ENCODE data around the gene STATH.

Gene STATH, protein sequence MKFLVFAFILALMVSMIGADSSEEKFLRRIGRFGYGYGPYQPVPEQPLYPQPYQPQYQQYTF

DNA sequence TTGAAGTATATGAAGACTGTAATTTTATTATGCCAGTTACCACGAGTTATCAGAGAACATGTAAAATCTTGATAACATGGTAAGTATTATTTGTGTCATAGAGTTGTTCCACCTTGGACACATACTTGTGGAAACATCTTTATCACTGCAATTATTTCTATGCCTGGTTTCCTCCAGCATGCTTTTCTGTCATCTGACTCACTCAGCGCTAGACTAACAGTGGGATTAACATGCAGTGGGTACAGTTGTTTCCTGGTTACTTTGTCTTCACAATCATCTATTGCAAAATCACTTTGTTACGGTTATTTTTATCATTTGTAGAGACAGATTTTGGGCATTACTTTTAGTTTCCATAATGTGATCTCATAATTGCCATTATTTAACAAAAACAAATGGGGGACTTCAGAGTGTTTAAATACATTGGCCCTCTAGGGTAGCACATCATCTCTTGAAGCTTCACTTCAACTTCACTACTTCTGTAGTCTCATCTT lies at the start of gene STATH:
STATH (plus strand) TSS at position 441 of the 491 bp plus-strand sequence. CDS start 2,472 bp downstream, outside the sequence.
- no peaks in the 10 kb centered on the region for H3K79me2 ChIP-seq (ENCODE audit: control insufficient read depth, insufficient read depth, low read length, unreplicated experiment)
- H3K36me3 ChIP-seq (ENCODE audit: insufficient read depth, low read length) = no peaks in the 10 kb centered on the region
- no peaks in the 10 kb centered on the region for H3K27me3 ChIP-seq (ENCODE audit: insufficient read depth, low read length)
- H3K4me3 ChIP-seq (ENCODE audit: low read depth, low read length) = no peak within 1 kb of the TSS
- peaks cover 4% of the 10 kb centered on the region for H3K4me1 ChIP-seq (ENCODE audit: control insufficient read depth, insufficient read depth, low read length, unreplicated experiment)
- no peak within 1 kb of the TSS for H2AFZ ChIP-seq (ENCODE audit: low read length, unreplicated experiment)
- no peak within 1 kb of the TSS for H3K27ac ChIP-seq (ENCODE audit: low read depth, low read length)

DNA sequence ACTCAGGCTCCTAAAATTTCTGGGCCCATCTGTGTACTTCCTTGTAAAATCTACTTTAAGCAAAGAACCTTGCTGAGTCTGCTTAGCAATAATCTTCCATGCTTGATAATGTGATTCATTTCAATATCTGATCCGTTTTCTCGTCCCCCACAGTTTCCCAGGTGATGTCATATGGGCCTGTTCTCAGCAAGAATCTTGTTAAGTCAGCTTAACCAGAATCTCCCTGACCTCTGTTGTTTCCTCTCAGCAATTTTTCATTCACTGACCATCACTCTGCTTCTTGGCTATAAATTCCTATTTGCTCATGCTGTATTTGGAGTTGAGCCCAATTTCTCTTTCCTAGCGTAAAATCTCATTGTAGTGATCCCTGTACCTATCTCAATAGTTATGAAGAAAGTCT lies 44.2 kb upstream of the STATH start:
- Histone ChIP-seq H3K27ac (ENCODE audit: low read depth, low read length) (no peak overlapping the region), H3K4me1 (ENCODE audit: control insufficient read depth, insufficient read depth, low read length, unreplicated experiment) (no peaks in the 10 kb centered on the region), H3K4me3 (ENCODE audit: low read depth, low read length) (no peak overlapping the region)

GRCh38 chr4:69957209-69957608 lies 38.6 kb upstream of the STATH start:
- H3K27ac ChIP-seq (ENCODE audit: low read depth, low read length) = no peak overlapping the region
- no peaks in the 10 kb centered on the region for H3K27me3 ChIP-seq (ENCODE audit: insufficient read depth, low read length)
- H3K79me2 ChIP-seq (ENCODE audit: control insufficient read depth, insufficient read depth, low read length, unreplicated experiment) = no peaks in the 10 kb centered on the region
- H3K4me1 ChIP-seq (ENCODE audit: control insufficient read depth, insufficient read depth, low read length, unreplicated experiment) = no peaks in the 10 kb centered on the region
- no peaks in the 10 kb centered on the region for H3K36me3 ChIP-seq (ENCODE audit: insufficient read depth, low read length)
- no peak overlapping the region for H3K4me3 ChIP-seq (ENCODE audit: low read depth, low read length)
- no peak overlapping the region for H2AFZ ChIP-seq (ENCODE audit: low read length, unreplicated experiment)

More for the DNA sequence above, 44.2 kb upstream of the STATH start:
- Histone ChIP-seq H2AFZ (ENCODE audit: low read length, unreplicated experiment) (no peak overlapping the region), H3K36me3 (ENCODE audit: insufficient read depth, low read length) (no peaks in the 10 kb centered on the region), H3K27me3 (ENCODE audit: insufficient read depth, low read length) (no peaks in the 10 kb centered on the region), H3K79me2 (ENCODE audit: control insufficient read depth, insufficient read depth, low read length, unreplicated experiment) (no peaks in the 10 kb centered on the region)

- H3K36me3 ChIP-seq (ENCODE audit: insufficient read depth, low read length) = no peaks in the 10 kb centered on the region
- no peaks in the 10 kb centered on the region for H3K4me1 ChIP-seq (ENCODE audit: control insufficient read depth, insufficient read depth, low read length, unreplicated experiment)
- H2AFZ ChIP-seq (ENCODE audit: low read length, unreplicated experiment) = no peak within 1 kb of the TSS
- no peaks in the 10 kb centered on the region for H3K27me3 ChIP-seq (ENCODE audit: insufficient read depth, low read length)
- no peaks in the 10 kb centered on the region for H3K79me2 ChIP-seq (ENCODE audit: control insufficient read depth, insufficient read depth, low read length, unreplicated experiment)
- no peak within 1 kb of the TSS for H3K4me3 ChIP-seq (ENCODE audit: low read depth, low read length)
- H3K27ac ChIP-seq (ENCODE audit: low read depth, low read length) = no peak within 1 kb of the TSS
Measured at GRCh38 chr4:69965628-69966027, 30.1 kb upstream of the STATH start, which contains the start of gene CSN2. Gene CSN2 (minus strand): TSS chr4:69965728. CDS start chr4:69960995, 4,733 bp downstream.

GRCh38 chr4:69970071-69970470 lies 25.7 kb upstream of the STATH start:
- Histone ChIP-seq H3K27ac (ENCODE audit: low read depth, low read length) (no peak overlapping the region), H3K79me2 (ENCODE audit: control insufficient read depth, insufficient read depth, low read length, unreplicated experiment) (no peaks in the 10 kb centered on the region), H3K4me1 (ENCODE audit: control insufficient read depth, insufficient read depth, low read length, unreplicated experiment) (no peaks in the 10 kb centered on the region), H2AFZ (ENCODE audit: low read length, unreplicated experiment) (no peak overlapping the region), H3K27me3 (ENCODE audit: insufficient read depth, low read length) (no peaks in the 10 kb centered on the region), H3K36me3 (ENCODE audit: insufficient read depth, low read length) (no peaks in the 10 kb centered on the region), H3K4me3 (ENCODE audit: low read depth, low read length) (no peak overlapping the region)

DNA sequence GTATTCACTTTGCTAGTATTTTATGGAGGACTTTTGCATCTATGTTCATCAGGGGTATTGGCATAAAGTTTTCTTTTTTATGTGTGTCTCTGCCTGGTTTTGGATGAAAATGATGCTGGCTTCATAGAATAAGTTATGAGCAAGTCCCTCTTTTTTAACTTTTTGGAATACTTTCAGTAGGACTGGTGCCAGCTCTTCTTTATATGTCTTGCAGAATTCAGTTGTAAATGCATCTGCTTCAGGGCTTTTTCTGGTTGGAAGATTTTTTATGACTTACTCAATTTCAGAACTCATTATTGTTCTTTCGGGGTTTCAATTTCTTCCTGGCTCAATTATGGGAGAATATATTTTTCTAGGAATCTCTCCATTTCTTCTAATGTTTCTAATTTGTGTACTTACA lies 21.1 kb upstream of the STATH start:
- no peaks in the 10 kb centered on the region for H3K79me2 ChIP-seq (ENCODE audit: control insufficient read depth, insufficient read depth, low read length, unreplicated experiment)
- no peak overlapping the region for H3K27ac ChIP-seq (ENCODE audit: low read depth, low read length)
- H3K36me3 ChIP-seq (ENCODE audit: insufficient read depth, low read length) = no peaks in the 10 kb centered on the region
- H3K27me3 ChIP-seq (ENCODE audit: insufficient read depth, low read length) = no peaks in the 10 kb centered on the region
- no peak overlapping the region for H3K4me3 ChIP-seq (ENCODE audit: low read depth, low read length)
- no peak overlapping the region for H2AFZ ChIP-seq (ENCODE audit: low read length, unreplicated experiment)
- no peaks in the 10 kb centered on the region for H3K4me1 ChIP-seq (ENCODE audit: control insufficient read depth, insufficient read depth, low read length, unreplicated experiment)

DNA sequence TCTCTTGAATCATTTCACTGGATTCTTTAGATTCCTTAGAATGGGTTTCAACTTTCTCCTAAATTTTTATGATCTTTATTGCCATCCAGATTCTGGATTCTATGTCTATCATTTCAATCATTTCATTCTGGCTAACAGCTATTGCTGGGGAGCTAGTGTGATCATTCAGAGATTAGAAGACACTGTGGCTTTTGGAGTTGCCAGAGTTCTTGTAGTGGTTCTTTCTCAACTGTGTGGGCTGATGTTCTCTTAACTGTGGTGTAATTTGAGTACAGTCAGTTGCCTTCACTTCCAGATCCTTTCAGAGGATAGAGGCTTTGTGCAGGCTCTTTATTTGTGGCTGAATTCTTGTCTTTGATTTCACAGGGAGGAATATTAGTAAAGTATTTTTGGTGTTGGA lies 18.2 kb upstream of the STATH start:
- no peaks in the 10 kb centered on the region for H3K4me1 ChIP-seq (ENCODE audit: control insufficient read depth, insufficient read depth, low read length, unreplicated experiment)
- H2AFZ ChIP-seq (ENCODE audit: low read length, unreplicated experiment) = no peak overlapping the region
- H3K79me2 ChIP-seq (ENCODE audit: control insufficient read depth, insufficient read depth, low read length, unreplicated experiment) = no peaks in the 10 kb centered on the region
- no peaks in the 10 kb centered on the region for H3K27me3 ChIP-seq (ENCODE audit: insufficient read depth, low read length)
- H3K4me3 ChIP-seq (ENCODE audit: low read depth, low read length) = no peak overlapping the region
- H3K27ac ChIP-seq (ENCODE audit: low read depth, low read length) = no peak overlapping the region
- no peaks in the 10 kb centered on the region for H3K36me3 ChIP-seq (ENCODE audit: insufficient read depth, low read length)

DNA sequence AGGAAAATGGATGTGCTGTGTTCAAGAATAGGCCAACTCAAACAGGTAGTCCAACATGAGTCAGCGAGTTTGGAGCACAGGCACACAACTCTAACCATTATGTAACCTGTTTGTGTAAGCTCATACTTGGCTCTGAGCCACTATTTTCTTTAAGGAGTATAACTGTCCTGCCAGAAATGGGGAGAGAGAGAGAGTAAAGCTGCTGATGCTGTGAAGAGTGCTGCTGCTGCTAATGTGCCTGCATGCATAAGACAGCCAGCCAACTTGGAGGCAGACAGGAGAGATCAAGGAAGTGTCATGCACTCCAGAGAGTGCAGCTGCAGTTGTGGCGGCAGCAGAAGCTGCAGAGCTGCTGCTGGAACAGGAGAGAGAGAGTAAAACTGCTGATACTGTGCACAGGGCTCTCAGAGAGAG lies 11.7 kb upstream of the STATH start:
- Histone ChIP-seq H3K36me3 (ENCODE audit: insufficient read depth, low read length) (no peaks in the 10 kb centered on the region), H2AFZ (ENCODE audit: low read length, unreplicated experiment) (no peak overlapping the region)

DNA sequence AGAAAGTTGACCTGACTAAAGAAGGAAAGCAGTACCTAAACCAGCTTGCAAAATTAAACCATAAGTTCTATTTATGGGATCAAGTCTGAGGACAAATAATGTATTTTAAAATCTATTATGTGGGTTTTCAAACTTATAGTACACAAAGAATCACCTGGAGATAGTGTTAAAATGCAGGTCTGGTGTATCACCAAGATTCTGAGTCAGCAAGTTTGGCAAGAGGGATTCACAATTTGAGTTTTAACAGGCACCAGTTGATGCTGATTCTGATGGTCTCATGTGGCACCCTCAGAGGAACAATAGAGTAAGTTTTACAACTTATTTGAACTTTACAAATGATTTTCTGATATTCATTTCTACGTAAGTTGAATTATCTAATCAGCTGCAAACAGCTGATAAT lies 9.1 kb upstream of the STATH start:
- Histone ChIP-seq H3K79me2 (ENCODE audit: control insufficient read depth, insufficient read depth, low read length, unreplicated experiment) (no peaks in the 10 kb centered on the region), H3K27ac (ENCODE audit: low read depth, low read length) (no peak overlapping the region), H2AFZ (ENCODE audit: low read length, unreplicated experiment) (no peak overlapping the region), H3K36me3 (ENCODE audit: insufficient read depth, low read length) (no peaks in the 10 kb centered on the region), H3K4me1 (ENCODE audit: control insufficient read depth, insufficient read depth, low read length, unreplicated experiment) (no peaks in the 10 kb centered on the region), H3K27me3 (ENCODE audit: insufficient read depth, low read length) (no peaks in the 10 kb centered on the region), H3K4me3 (ENCODE audit: low read depth, low read length) (no peak overlapping the region)

More for the DNA sequence above, 11.7 kb upstream of the STATH start:
- Histone ChIP-seq H3K4me3 (ENCODE audit: low read depth, low read length) (no peak overlapping the region), H3K79me2 (ENCODE audit: control insufficient read depth, insufficient read depth, low read length, unreplicated experiment) (no peaks in the 10 kb centered on the region), H3K27ac (ENCODE audit: low read depth, low read length) (no peak overlapping the region), H3K4me1 (ENCODE audit: control insufficient read depth, insufficient read depth, low read length, unreplicated experiment) (no peaks in the 10 kb centered on the region), H3K27me3 (ENCODE audit: insufficient read depth, low read length) (no peaks in the 10 kb centered on the region)

DNA sequence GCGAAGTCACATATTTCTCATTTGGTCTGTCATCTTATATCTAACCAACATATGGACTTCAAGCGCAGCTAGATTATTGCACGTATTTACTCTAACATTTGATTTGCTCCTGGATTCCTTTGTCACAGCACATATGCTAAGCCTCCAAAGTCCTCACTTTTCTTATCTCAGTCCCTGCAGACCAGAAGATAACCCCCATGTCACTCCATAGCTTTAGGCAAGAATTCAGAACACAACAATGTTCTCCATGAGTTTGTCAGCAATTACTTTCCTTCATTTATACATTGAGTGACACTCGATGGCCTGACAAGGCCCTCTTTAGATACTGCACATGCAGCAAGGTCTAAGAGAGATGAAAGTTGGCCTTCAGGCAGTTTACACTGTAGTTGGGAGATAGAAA lies 4.8 kb upstream of the STATH start:
- H3K36me3 ChIP-seq (ENCODE audit: insufficient read depth, low read length) = no peaks in the 10 kb centered on the region
- no peak overlapping the region for H2AFZ ChIP-seq (ENCODE audit: low read length, unreplicated experiment)
- H3K27me3 ChIP-seq (ENCODE audit: insufficient read depth, low read length) = no peaks in the 10 kb centered on the region
- no peak overlapping the region for H3K27ac ChIP-seq (ENCODE audit: low read depth, low read length)
- H3K4me1 ChIP-seq (ENCODE audit: control insufficient read depth, insufficient read depth, low read length, unreplicated experiment) = no peaks in the 10 kb centered on the region
- no peak overlapping the region for H3K4me3 ChIP-seq (ENCODE audit: low read depth, low read length)
- H3K79me2 ChIP-seq (ENCODE audit: control insufficient read depth, insufficient read depth, low read length, unreplicated experiment) = no peaks in the 10 kb centered on the region

GRCh38 chr4:69994782-69995181 lies 984 bp upstream of the STATH start:
- no peak overlapping the region for H2AFZ ChIP-seq (ENCODE audit: low read length, unreplicated experiment)
- H3K4me3 ChIP-seq (ENCODE audit: low read depth, low read length) = no peak overlapping the region
- H3K36me3 ChIP-seq (ENCODE audit: insufficient read depth, low read length) = no peaks in the 10 kb centered on the region
- H3K4me1 ChIP-seq (ENCODE audit: control insufficient read depth, insufficient read depth, low read length, unreplicated experiment) = peaks cover 3% of the 10 kb centered on the region
- H3K79me2 ChIP-seq (ENCODE audit: control insufficient read depth, insufficient read depth, low read length, unreplicated experiment) = no peaks in the 10 kb centered on the region
- no peaks in the 10 kb centered on the region for H3K27me3 ChIP-seq (ENCODE audit: insufficient read depth, low read length)
- H3K27ac ChIP-seq (ENCODE audit: low read depth, low read length) = no peak overlapping the region

All from ACC112 (cell line).